ENCODE results near the gene RAD21L1.

DNA sequence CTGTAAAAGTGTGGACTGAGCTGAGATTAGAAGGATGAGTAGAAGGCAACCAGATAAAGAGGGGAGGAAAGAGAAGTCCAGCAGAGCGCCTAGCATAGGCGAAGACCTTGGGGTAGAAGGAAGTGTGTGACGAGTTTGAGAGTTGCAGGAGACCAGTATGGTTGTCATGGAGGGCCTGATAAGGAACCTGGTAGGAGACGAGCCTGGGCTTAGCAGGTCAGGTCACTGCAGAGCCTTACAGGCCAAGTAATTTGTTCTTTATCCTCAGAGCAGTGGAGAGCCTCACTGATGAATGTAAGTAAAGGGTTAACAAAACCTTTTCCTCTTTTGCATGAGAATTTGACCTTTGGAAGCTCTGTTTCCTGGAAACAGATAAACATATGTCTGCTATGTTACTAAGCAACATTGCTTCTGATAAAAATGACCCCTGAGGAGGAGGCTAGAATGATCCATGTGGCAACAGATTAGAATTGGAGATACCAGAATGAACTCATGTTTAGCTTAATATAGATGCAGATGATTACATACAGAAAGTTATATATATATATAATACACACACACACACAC is 38.2 kb upstream of the RAD21L1 start:
- TF ChIP-seq, protein P1, sequence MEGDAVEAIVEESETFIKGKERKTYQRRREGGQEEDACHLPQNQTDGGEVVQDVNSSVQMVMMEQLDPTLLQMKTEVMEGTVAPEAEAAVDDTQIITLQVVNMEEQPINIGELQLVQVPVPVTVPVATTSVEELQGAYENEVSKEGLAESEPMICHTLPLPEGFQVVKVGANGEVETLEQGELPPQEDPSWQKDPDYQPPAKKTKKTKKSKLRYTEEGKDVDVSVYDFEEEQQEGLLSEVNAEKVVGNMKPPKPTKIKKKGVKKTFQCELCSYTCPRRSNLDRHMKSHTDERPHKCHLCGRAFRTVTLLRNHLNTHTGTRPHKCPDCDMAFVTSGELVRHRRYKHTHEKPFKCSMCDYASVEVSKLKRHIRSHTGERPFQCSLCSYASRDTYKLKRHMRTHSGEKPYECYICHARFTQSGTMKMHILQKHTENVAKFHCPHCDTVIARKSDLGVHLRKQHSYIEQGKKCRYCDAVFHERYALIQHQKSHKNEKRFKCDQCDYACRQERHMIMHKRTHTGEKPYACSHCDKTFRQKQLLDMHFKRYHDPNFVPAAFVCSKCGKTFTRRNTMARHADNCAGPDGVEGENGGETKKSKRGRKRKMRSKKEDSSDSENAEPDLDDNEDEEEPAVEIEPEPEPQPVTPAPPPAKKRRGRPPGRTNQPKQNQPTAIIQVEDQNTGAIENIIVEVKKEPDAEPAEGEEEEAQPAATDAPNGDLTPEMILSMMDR (IDR thresholded peaks at IDR 0.05): no peak
- no peak for TF ChIP-seq POLR2AphosphoS5 (IDR thresholded peaks at IDR 0.05)

Data from esophagus muscularis mucosa (tissue), 3 donors.